GM12878 (cell line): ENCODE measurements around the gene TMEM37. TPM values are rescaled to one million over a fixed set of nuclear protein-coding genes. Genes with fewer than 3 reads are reported as not detected.
A peak's percentile ranks its signal among the peaks of the same experiment; 100 is the strongest.

Source experiments
- BACH1 ChIP-seq: fragments of 450-650 bp; IDR thresholded peaks from 2 replicates; pipeline ENCODE4 v1.6.1; 2017; ENCODE audit warnings: mild to moderate bottlenecking, borderline replicate concordance
- BRCA1 ChIP-seq: IDR thresholded peaks from 2 replicates; pipeline ENCODE4 v1.6.1; 2011; ENCODE audit warnings: low read depth, low read length, improper control_type of control experiment
- CREB1 ChIP-seq: IDR thresholded peaks from 2 replicates; pipeline ENCODE4 v1.6.1; 2012; ENCODE audit warnings: low read depth, mild to moderate bottlenecking, inconsistent platforms
- JUNB ChIP-seq: IDR thresholded peaks from 2 replicates; pipeline ENCODE4 v1.6.1; 2016; ENCODE audit warnings: antibody characterized with exemption, mild to moderate bottlenecking
- KLF5 ChIP-seq: fragments of 450-650 bp; IDR thresholded peaks from 2 replicates; pipeline ENCODE4 v1.6.1; 2014; ENCODE audit warnings: mild to moderate bottlenecking; ENCODE audit not compliant: partially characterized antibody
- MEF2A ChIP-seq: IDR thresholded peaks from 2 replicates; pipeline ENCODE4 v1.6.1; 2011; ENCODE audit warnings: low read depth, mild to moderate bottlenecking, low read length, moderate library complexity; ENCODE audit not compliant: insufficient read depth
- MTA2 ChIP-seq: fragments of 450-650 bp; IDR thresholded peaks from 2 replicates; pipeline ENCODE4 v1.6.1; 2016; ENCODE audit warnings: low read depth, mild to moderate bottlenecking, moderate library complexity
- NFIC ChIP-seq: IDR thresholded peaks from 2 replicates; pipeline ENCODE4 v1.6.1; 2012; ENCODE audit warnings: low read depth, mild to moderate bottlenecking, inconsistent platforms, low read length, moderate library complexity
- NFXL1 ChIP-seq: fragments of 450-650 bp; IDR thresholded peaks from 2 replicates; pipeline ENCODE4 v1.6.1; 2017; ENCODE audit warnings: antibody characterized with exemption, mild to moderate bottlenecking, borderline replicate concordance
- NFYB ChIP-seq: IDR thresholded peaks from 2 replicates; pipeline ENCODE4 v1.6.1; 2011; ENCODE audit warnings: low read depth, mild to moderate bottlenecking, low read length, improper control_type of control experiment, moderate library complexity; ENCODE audit not compliant: insufficient read depth
- NR2C1 ChIP-seq: fragments of 450-650 bp; IDR thresholded peaks from 2 replicates; pipeline ENCODE4 v1.6.1; 2017; ENCODE audit warnings: antibody characterized with exemption, mild to moderate bottlenecking, moderate library complexity
- POU2F2 ChIP-seq: IDR thresholded peaks from 3 replicates; pipeline ENCODE4 v1.6.1; 2011; ENCODE audit warnings: low read depth, mild to moderate bottlenecking, low read length, borderline replicate concordance
- SREBF2 ChIP-seq: IDR thresholded peaks from 2 replicates; pipeline ENCODE4 v1.6.1; 2012; ENCODE audit warnings: mild to moderate bottlenecking, low read length
- STAT1 ChIP-seq: fragments of 450-650 bp; conservative IDR thresholded peaks from 2 replicates; pipeline ENCODE4 v1.6.1; 2014; ENCODE audit warnings: antibody characterized with exemption, mild to moderate bottlenecking
- TBL1XR1 ChIP-seq: IDR thresholded peaks from 2 replicates; pipeline ENCODE4 v1.6.1; 2012; ENCODE audit warnings: low read depth, low read length, improper control_type of control experiment
- TCF12 ChIP-seq: IDR thresholded peaks from 2 replicates; pipeline ENCODE4 v1.6.1; 2011; ENCODE audit warnings: low read depth, mild to moderate bottlenecking, low read length
- ZNF217 ChIP-seq: fragments of 450-650 bp; IDR thresholded peaks from 2 replicates; pipeline ENCODE4 v1.6.1; 2017; ENCODE audit warnings: antibody characterized with exemption, mild to moderate bottlenecking
- polyA plus RNA-seq, 11 experiments: library from polyadenylated mRNA; depleted of rRNA in 4 of 11; unstranded in 6 of 11; stranded (reverse) in 5 of 11; fragments of >200 nt; fragmentation: Nextera tagmentation in 4 of 11; fragmentation: Illumina TruSeq in 1 of 11; extraction: Ambion mirVana in 4 of 11; extraction: Trizol in 1 of 11; gene quantifications; 1 replicate in 1 of 11; 2 replicates in 10 of 11; pipeline versions ENCODE4 v1.2.1 to v1.2.3, GENCODE V29; 2011 to 2016; ENCODE audit warnings: inconsistent platforms in 2 of 11, missing spikeins in 2 of 11, low read depth in 1 of 11
- total RNA-seq, 4 experiments: library from RNA; depleted of rRNA in 3 of 4; stranded (reverse); fragments of >200 nt in 3 of 4; fragmentation: Illumina TruSeq in 1 of 4; extraction: Trizol in 1 of 4; gene quantifications; 2 replicates each; pipeline versions ENCODE4 v1.2.1 to v1.2.3, GENCODE V29; 2013 to 2021
- TF ChIP-seq, protein P1 (sequence below): fragments of 450-650 bp; IDR thresholded peaks from 2 replicates; pipeline ENCODE4 v1.6.1; 2016; ENCODE audit warnings: mild to moderate bottlenecking, moderate library complexity, borderline replicate concordance
- TF ChIP-seq, protein P2 (sequence below): fragments of 450-650 bp; IDR thresholded peaks from 2 replicates; pipeline ENCODE4 v1.6.1; 2016; ENCODE audit warnings: mild to moderate bottlenecking
- TF ChIP-seq, protein P3 (sequence below): IDR thresholded peaks from 2 replicates; pipeline ENCODE4 v1.6.1; 2012; ENCODE audit warnings: low read length, inconsistent platforms
- TF ChIP-seq, protein P4 (sequence below): fragments of 450-650 bp; IDR thresholded peaks from 2 replicates; pipeline ENCODE4 v1.6.1; 2018; ENCODE audit warnings: mild to moderate bottlenecking, low read depth, moderate library complexity; ENCODE audit not compliant: partially characterized antibody

Gene TMEM37
- total and polyA plus RNA-seq, 10 of the 15 experiments (the other 5 are each of a cell fraction or from before 2014, with no cell fraction given) = 0.07 to 0.67 (median 0.24) TPM; not detected in 3

DNA sequence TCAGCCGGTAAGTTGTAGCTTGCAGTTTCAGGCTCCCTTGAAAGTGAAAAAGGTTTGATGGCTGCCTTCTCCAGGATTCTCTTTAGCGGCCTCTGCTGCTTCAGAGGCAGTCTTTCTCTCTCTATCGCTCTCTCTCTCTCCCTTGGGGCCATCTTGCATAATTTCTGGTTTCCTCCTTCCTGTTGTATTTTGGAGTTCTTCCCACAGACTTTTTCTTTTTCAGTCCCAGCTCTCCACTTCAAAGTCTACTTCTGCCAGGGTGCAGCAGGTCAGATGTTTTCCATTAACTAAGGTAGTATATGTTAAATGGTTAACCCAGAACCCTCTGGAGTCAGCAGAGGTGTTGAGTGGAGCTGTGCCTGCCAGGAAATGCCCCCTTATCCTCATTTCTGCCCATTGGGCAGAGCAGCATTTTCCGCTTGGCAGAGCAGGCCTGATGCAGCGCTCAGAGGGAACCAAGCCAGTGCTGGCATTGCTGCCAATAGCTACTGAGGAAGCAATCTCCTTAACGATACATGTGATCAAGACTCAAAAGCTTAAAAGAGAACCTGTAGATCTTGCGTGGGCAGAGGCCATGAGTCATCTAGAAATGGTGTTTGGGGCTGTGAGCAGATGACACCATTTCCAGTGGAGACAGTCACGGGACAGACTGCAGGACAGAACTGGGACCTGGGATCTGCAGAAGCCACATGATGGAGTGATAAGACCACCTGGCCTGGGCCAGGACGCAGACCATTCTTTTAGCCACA is 44.1 kb upstream of the TMEM37 start (continued):
- TF ChIP-seq, protein P1, sequence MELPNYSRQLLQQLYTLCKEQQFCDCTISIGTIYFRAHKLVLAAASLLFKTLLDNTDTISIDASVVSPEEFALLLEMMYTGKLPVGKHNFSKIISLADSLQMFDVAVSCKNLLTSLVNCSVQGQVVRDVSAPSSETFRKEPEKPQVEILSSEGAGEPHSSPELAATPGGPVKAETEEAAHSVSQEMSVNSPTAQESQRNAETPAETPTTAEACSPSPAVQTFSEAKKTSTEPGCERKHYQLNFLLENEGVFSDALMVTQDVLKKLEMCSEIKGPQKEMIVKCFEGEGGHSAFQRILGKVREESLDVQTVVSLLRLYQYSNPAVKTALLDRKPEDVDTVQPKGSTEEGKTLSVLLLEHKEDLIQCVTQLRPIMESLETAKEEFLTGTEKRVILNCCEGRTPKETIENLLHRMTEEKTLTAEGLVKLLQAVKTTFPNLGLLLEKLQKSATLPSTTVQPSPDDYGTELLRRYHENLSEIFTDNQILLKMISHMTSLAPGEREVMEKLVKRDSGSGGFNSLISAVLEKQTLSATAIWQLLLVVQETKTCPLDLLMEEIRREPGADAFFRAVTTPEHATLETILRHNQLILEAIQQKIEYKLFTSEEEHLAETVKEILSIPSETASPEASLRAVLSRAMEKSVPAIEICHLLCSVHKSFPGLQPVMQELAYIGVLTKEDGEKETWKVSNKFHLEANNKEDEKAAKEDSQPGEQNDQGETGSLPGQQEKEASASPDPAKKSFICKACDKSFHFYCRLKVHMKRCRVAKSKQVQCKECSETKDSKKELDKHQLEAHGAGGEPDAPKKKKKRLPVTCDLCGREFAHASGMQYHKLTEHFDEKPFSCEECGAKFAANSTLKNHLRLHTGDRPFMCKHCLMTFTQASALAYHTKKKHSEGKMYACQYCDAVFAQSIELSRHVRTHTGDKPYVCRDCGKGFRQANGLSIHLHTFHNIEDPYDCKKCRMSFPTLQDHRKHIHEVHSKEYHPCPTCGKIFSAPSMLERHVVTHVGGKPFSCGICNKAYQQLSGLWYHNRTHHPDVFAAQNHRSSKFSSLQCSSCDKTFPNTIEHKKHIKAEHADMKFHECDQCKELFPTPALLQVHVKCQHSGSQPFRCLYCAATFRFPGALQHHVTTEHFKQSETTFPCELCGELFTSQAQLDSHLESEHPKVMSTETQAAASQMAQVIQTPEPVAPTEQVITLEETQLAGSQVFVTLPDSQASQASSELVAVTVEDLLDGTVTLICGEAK = no peak
- TF ChIP-seq NFXL1 (no peak), CREB1 (no peak), ZNF217 (peak; percentile 45; the same call in 1 of the 2 replicates), KLF5 (no peak), TBL1XR1 (no peak), NR2C1 (no peak), SREBF2 (no peak), MEF2A (no peak), JUNB (peak; percentile 56), TCF12 (no peak), BRCA1 (no peak), NFIC (peak; percentile 34; the same call in 1 of the 2 replicates), STAT1 (no peak), POU2F2 (peak; percentile 67; the same call in 2 of the 3 replicates), NFYB (no peak), BACH1 (peak; percentile 33; the same call in 1 of the 2 replicates), MTA2 (peak; percentile 67)
- TF ChIP-seq, protein P2, sequence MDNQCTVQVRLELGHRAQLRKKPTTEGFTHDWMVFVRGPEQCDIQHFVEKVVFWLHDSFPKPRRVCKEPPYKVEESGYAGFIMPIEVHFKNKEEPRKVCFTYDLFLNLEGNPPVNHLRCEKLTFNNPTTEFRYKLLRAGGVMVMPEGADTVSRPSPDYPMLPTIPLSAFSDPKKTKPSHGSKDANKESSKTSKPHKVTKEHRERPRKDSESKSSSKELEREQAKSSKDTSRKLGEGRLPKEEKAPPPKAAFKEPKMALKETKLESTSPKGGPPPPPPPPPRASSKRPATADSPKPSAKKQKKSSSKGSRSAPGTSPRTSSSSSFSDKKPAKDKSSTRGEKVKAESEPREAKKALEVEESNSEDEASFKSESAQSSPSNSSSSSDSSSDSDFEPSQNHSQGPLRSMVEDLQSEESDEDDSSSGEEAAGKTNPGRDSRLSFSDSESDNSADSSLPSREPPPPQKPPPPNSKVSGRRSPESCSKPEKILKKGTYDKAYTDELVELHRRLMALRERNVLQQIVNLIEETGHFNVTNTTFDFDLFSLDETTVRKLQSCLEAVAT = peak; percentile 36; the same call in 1 of the 2 replicates
- TF ChIP-seq, protein P3, sequence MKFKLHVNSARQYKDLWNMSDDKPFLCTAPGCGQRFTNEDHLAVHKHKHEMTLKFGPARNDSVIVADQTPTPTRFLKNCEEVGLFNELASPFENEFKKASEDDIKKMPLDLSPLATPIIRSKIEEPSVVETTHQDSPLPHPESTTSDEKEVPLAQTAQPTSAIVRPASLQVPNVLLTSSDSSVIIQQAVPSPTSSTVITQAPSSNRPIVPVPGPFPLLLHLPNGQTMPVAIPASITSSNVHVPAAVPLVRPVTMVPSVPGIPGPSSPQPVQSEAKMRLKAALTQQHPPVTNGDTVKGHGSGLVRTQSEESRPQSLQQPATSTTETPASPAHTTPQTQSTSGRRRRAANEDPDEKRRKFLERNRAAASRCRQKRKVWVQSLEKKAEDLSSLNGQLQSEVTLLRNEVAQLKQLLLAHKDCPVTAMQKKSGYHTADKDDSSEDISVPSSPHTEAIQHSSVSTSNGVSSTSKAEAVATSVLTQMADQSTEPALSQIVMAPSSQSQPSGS = peak; percentile 34; the same call in 1 of the 2 replicates
- TF ChIP-seq, protein P4, sequence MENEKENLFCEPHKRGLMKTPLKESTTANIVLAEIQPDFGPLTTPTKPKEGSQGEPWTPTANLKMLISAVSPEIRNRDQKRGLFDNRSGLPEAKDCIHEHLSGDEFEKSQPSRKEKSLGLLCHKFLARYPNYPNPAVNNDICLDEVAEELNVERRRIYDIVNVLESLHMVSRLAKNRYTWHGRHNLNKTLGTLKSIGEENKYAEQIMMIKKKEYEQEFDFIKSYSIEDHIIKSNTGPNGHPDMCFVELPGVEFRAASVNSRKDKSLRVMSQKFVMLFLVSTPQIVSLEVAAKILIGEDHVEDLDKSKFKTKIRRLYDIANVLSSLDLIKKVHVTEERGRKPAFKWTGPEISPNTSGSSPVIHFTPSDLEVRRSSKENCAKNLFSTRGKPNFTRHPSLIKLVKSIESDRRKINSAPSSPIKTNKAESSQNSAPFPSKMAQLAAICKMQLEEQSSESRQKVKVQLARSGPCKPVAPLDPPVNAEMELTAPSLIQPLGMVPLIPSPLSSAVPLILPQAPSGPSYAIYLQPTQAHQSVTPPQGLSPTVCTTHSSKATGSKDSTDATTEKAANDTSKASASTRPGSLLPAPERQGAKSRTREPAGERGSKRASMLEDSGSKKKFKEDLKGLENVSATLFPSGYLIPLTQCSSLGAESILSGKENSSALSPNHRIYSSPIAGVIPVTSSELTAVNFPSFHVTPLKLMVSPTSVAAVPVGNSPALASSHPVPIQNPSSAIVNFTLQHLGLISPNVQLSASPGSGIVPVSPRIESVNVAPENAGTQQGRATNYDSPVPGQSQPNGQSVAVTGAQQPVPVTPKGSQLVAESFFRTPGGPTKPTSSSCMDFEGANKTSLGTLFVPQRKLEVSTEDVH = no peak
